Measurements from ENCODE around the gene CLSTN3.

Gene CLSTN3

DNA sequence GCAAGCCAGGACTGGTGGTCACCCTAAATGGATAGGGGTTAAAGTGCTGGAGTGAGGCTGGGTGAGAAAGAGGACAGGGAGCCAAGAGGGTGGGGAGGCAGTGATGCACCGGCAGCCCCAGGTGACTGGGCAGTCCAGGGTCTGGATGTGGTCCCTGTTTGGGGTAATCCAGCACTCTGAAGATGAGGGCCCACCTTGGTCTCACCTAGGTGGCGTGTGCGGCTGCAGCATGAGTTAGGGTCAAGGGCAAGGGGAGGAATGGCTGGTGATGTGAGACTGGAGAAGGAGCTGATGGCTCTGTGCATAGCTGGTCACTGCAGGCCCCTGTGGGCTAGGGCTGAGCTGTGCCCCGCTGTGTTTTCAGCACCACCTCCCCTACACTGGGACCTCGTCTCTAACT, 19.5 kb upstream of the CLSTN3 start:
- 0 out of 2 replicates have a peak, but pooled peaks cover 15% of the 10 kb centered on the region for H3K4me1 ChIP-seq (ENCODE audit: low read length)
- H3K36me3 ChIP-seq (replicated peaks; ENCODE audit: insufficient read depth, low read length), result no peaks in the 10 kb centered on the region
- H3K4me3 ChIP-seq (ENCODE audit: low read length), result no peak overlapping the region
- no peaks in the 10 kb centered on the region for H3K27me3 ChIP-seq (replicated peaks; ENCODE audit: insufficient read depth, low read length)
- no peak for DNase-seq
- H3K9ac ChIP-seq (ENCODE audit: low read length), result no peak overlapping the region
- H3K4me2 ChIP-seq (ENCODE audit: low read depth, low read length), result no peak overlapping the region
- TF ChIP-seq, protein P1, sequence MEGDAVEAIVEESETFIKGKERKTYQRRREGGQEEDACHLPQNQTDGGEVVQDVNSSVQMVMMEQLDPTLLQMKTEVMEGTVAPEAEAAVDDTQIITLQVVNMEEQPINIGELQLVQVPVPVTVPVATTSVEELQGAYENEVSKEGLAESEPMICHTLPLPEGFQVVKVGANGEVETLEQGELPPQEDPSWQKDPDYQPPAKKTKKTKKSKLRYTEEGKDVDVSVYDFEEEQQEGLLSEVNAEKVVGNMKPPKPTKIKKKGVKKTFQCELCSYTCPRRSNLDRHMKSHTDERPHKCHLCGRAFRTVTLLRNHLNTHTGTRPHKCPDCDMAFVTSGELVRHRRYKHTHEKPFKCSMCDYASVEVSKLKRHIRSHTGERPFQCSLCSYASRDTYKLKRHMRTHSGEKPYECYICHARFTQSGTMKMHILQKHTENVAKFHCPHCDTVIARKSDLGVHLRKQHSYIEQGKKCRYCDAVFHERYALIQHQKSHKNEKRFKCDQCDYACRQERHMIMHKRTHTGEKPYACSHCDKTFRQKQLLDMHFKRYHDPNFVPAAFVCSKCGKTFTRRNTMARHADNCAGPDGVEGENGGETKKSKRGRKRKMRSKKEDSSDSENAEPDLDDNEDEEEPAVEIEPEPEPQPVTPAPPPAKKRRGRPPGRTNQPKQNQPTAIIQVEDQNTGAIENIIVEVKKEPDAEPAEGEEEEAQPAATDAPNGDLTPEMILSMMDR (IDR thresholded peaks at IDR 0.05; ENCODE audit: low read length), result no peak
- TF ChIP-seq EZH2phosphoT487 (IDR thresholded peaks at IDR 0.05; ENCODE audit: low read length) (no peak), EZH2 (optimal IDR thresholded peaks at IDR 0.05; ENCODE audit: low read depth, low read length) (no peak)
- no peaks in the 10 kb centered on the region for H3K9me3 ChIP-seq (replicated peaks; ENCODE audit: insufficient read depth, low read length)
- H4K20me1 ChIP-seq (ENCODE audit: insufficient read depth, low read length), result no peaks in the 10 kb centered on the region
- H2AFZ ChIP-seq (ENCODE audit: low read length), result no peak overlapping the region
- H3K9me2 ChIP-seq (replicated peaks; ENCODE audit: insufficient read depth, low read length), result no peaks in the 10 kb centered on the region
- peaks cover 11% of the 10 kb centered on the region; the same call in 1 of the 2 replicates for H3F3A ChIP-seq (ENCODE audit: insufficient read depth, low read length)
- H3K79me2 ChIP-seq (ENCODE audit: low read length), result peaks cover 8% of the 10 kb centered on the region; the same call in 1 of the 2 replicates
- H3K27ac ChIP-seq (ENCODE audit: low read length), result no peak overlapping the region

DNA sequence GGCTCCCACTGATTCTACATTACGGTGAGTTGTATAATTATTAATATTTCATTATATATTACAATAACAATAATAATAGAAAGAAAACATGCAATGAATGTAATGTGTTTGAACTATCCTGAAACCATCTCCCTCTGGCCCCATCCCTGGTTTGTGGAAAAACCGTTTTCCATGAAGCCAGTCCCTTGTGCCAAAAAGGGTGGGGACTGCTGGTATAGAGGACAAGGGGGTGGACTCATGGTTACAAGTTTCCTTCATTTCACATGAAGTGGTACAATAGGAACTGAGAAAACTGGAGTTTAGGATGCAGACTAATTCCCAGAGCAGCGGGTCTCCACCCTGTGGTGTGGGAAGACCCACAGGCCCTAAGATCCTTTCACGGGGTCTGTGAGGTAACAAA, 18.1 kb upstream of the CLSTN3 start:
- no peak for DNase-seq
- Histone ChIP-seq H3K9me3 (replicated peaks; ENCODE audit: insufficient read depth, low read length) (no peaks in the 10 kb centered on the region), H4K20me1 (ENCODE audit: insufficient read depth, low read length) (no peaks in the 10 kb centered on the region), H2AFZ (ENCODE audit: low read length) (no peak overlapping the region), H3K36me3 (replicated peaks; ENCODE audit: insufficient read depth, low read length) (no peaks in the 10 kb centered on the region), H3K79me2 (ENCODE audit: low read length) (peaks cover 8% of the 10 kb centered on the region; the same call in 1 of the 2 replicates), H3K4me2 (ENCODE audit: low read depth, low read length) (no peak overlapping the region), H3K27ac (ENCODE audit: low read length) (no peak overlapping the region), H3K9me2 (replicated peaks; ENCODE audit: insufficient read depth, low read length) (no peaks in the 10 kb centered on the region), H3K9ac (ENCODE audit: low read length) (no peak overlapping the region), H3F3A (ENCODE audit: insufficient read depth, low read length) (peaks cover 11% of the 10 kb centered on the region; the same call in 1 of the 2 replicates), H3K4me3 (ENCODE audit: low read length) (no peak overlapping the region), H3K4me1 (ENCODE audit: low read length) (0 out of 2 replicates have a peak, but pooled peaks cover 15% of the 10 kb centered on the region), H3K27me3 (replicated peaks; ENCODE audit: insufficient read depth, low read length) (no peaks in the 10 kb centered on the region)
- no peak for TF ChIP-seq EZH2phosphoT487 (IDR thresholded peaks at IDR 0.05; ENCODE audit: low read length)
- no peak for TF ChIP-seq EZH2 (optimal IDR thresholded peaks at IDR 0.05; ENCODE audit: low read depth, low read length)
- TF ChIP-seq, protein P1 (IDR thresholded peaks at IDR 0.05; ENCODE audit: low read length), result no peak

GRCh38 chr12:7113389-7113871, 16.7 kb upstream of the CLSTN3 start:
- Histone ChIP-seq H3K4me2 (ENCODE audit: low read depth, low read length) (peak overlapping the region; percentile 33; the same call in 1 of the 2 replicates), H3K4me3 (ENCODE audit: low read length) (no peak overlapping the region), H3K79me2 (ENCODE audit: low read length) (peaks cover 8% of the 10 kb centered on the region; the same call in 1 of the 2 replicates), H3K27me3 (replicated peaks; ENCODE audit: insufficient read depth, low read length) (no peaks in the 10 kb centered on the region), H3K9me3 (replicated peaks; ENCODE audit: insufficient read depth, low read length) (no peaks in the 10 kb centered on the region), H3K9ac (ENCODE audit: low read length) (no peak overlapping the region), H2AFZ (ENCODE audit: low read length) (no peak overlapping the region), H3F3A (ENCODE audit: insufficient read depth, low read length) (peaks cover 2% of the 10 kb centered on the region; the same call in 1 of the 2 replicates), H3K36me3 (replicated peaks; ENCODE audit: insufficient read depth, low read length) (no peaks in the 10 kb centered on the region), H3K27ac (ENCODE audit: low read length) (no peak overlapping the region), H4K20me1 (ENCODE audit: insufficient read depth, low read length) (no peaks in the 10 kb centered on the region), H3K9me2 (replicated peaks; ENCODE audit: insufficient read depth, low read length) (no peaks in the 10 kb centered on the region), H3K4me1 (ENCODE audit: low read length) (0 out of 2 replicates have a peak, but pooled peaks cover 13% of the 10 kb centered on the region)
- peak; percentile 56 for DNase-seq
- TF ChIP-seq, protein P1 (IDR thresholded peaks at IDR 0.05; ENCODE audit: low read length), result peak; percentile 78
- TF ChIP-seq EZH2 (optimal IDR thresholded peaks at IDR 0.05; ENCODE audit: low read depth, low read length), result no peak
